ENCODE measurements around the gene SLC2A1. TPM values are rescaled to one million over a fixed set of nuclear protein-coding genes. Genes with fewer than 3 reads are reported as not detected.

SLC2A1 gene
- total and polyA plus RNA-seq, 9 of the 15 experiments (the other 6 are each of a cell fraction or from before 2014, with no cell fraction given) = 12.6 to 153 (median 48.0) TPM

DNA sequence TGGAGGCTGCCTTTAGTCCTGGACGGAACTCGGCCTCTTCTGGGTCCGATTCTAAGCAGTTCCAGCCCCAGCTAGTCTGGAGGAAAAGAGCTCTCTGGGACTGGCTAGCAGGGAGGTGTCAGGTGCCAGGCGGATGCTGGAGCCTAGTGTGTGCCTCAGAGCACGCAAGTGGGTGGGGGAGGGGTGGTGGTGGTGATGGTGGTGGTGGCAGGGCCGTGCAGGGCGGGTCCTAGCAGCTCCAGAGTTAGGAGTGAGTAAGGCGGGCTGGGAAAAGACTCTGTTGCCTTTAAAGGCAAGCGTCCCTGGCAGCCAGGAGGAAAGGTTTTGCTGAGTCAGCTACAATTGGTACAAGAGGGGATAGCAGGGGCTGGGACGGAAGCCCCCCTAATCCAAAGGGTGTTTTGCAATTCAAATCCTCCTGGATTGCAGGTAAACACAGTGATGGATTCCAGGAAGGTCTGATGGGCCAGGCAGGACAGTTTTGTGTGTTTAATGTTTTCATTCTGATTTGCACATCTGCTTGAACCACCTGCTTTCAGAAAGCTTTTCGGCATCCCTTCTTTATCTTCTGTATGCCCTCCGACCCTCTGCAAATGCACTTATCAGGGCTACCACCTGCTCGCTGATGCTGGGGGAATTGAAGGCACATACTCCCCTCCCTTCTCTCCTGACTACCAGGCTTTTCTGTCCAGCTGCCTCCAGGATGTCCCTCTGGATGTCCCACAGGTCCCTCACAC, 4.1 kb upstream of the SLC2A1 start (continued):
- TF ChIP-seq, protein P1, sequence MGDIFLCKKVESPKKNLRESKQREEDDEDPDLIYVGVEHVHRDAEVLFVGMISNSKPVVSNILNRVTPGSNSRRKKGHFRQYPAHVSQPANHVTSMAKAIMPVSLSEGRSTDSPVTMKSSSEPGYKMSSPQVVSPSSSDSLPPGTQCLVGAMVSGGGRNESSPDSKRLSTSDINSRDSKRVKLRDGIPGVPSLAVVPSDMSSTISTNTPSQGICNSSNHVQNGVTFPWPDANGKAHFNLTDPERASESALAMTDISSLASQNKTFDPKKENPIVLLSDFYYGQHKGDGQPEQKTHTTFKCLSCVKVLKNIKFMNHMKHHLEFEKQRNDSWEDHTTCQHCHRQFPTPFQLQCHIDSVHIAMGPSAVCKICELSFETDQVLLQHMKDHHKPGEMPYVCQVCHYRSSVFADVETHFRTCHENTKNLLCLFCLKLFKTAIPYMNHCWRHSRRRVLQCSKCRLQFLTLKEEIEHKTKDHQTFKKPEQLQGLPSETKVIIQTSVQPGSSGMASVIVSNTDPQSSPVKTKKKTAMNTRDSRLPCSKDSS (IDR thresholded peaks at IDR 0.05; ENCODE audit: low read depth, partially characterized antibody) = no peak
- TF ChIP-seq, protein P2, sequence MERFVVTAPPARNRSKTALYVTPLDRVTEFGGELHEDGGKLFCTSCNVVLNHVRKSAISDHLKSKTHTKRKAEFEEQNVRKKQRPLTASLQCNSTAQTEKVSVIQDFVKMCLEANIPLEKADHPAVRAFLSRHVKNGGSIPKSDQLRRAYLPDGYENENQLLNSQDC (CRISPR knock-in tag; IDR thresholded peaks at IDR 0.05) = 0 out of 2 replicates have a peak, but pooled peaks have one; percentile 37
- TF ChIP-seq KAT8 (IDR thresholded peaks at IDR 0.05; ENCODE audit: low read depth) (no peak), NFATC3 (IDR thresholded peaks at IDR 0.05) (0 out of 2 replicates have a peak, but pooled peaks have one; percentile 14), HDAC3 (IDR thresholded peaks at IDR 0.05; ENCODE audit: borderline replicate concordance, partially characterized antibody) (peak; percentile 89), NCOA1 (IDR thresholded peaks at IDR 0.05; ENCODE audit: low read depth) (peak; percentile 87; the same call in 1 of the 2 replicates), HDAC1 (IDR thresholded peaks at IDR 0.05) (peak; percentile 86 to 95), ZNF778 (CRISPR knock-in tag; IDR thresholded peaks at IDR 0.05) (no peak), MEIS2 (IDR thresholded peaks at IDR 0.05; ENCODE audit: partially characterized antibody) (peak; percentile 15), TEAD1 (CRISPR knock-in tag; IDR thresholded peaks at IDR 0.05) (no peak; a peak in 1 of 4 replicates), E2F3 (CRISPR knock-in tag; IDR thresholded peaks at IDR 0.05) (no peak), MAFF (IDR thresholded peaks at IDR 0.05; ENCODE audit: low read length) (peak; percentile 99), ZNF274 (IDR thresholded peaks at IDR 0.05; ENCODE audit: borderline replicate concordance, low read depth, low read length) (0 out of 2 replicates have a peak, but pooled peaks have one; percentile 55), JUN (IDR thresholded peaks at IDR 0.05; ENCODE audit: borderline replicate concordance, low read depth, low read length) (no peak), JUN (CRISPR knock-in tag; IDR thresholded peaks at IDR 0.05; ENCODE audit: borderline replicate concordance) (no peak)
- TF ChIP-seq, protein P3, sequence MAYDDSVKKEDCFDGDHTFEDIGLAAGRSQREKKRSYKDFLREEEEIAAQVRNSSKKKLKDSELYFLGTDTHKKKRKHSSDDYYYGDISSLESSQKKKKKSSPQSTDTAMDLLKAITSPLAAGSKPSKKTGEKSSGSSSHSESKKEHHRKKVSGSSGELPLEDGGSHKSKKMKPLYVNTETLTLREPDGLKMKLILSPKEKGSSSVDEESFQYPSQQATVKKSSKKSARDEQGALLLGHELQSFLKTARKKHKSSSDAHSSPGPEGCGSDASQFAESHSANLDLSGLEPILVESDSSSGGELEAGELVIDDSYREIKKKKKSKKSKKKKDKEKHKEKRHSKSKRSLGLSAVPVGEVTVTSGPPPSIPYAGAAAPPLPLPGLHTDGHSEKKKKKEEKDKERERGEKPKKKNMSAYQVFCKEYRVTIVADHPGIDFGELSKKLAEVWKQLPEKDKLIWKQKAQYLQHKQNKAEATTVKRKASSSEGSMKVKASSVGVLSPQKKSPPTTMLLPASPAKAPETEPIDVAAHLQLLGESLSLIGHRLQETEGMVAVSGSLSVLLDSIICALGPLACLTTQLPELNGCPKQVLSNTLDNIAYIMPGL (CRISPR knock-in tag; IDR thresholded peaks at IDR 0.05) = no peak
- TF ChIP-seq, protein P4, sequence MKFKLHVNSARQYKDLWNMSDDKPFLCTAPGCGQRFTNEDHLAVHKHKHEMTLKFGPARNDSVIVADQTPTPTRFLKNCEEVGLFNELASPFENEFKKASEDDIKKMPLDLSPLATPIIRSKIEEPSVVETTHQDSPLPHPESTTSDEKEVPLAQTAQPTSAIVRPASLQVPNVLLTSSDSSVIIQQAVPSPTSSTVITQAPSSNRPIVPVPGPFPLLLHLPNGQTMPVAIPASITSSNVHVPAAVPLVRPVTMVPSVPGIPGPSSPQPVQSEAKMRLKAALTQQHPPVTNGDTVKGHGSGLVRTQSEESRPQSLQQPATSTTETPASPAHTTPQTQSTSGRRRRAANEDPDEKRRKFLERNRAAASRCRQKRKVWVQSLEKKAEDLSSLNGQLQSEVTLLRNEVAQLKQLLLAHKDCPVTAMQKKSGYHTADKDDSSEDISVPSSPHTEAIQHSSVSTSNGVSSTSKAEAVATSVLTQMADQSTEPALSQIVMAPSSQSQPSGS (CRISPR knock-in tag; IDR thresholded peaks at IDR 0.05) = no peak
- TF ChIP-seq, protein P5, sequence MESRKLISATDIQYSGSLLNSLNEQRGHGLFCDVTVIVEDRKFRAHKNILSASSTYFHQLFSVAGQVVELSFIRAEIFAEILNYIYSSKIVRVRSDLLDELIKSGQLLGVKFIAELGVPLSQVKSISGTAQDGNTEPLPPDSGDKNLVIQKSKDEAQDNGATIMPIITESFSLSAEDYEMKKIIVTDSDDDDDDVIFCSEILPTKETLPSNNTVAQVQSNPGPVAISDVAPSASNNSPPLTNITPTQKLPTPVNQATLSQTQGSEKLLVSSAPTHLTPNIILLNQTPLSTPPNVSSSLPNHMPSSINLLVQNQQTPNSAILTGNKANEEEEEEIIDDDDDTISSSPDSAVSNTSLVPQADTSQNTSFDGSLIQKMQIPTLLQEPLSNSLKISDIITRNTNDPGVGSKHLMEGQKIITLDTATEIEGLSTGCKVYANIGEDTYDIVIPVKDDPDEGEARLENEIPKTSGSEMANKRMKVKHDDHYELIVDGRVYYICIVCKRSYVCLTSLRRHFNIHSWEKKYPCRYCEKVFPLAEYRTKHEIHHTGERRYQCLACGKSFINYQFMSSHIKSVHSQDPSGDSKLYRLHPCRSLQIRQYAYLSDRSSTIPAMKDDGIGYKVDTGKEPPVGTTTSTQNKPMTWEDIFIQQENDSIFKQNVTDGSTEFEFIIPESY (CRISPR knock-in tag; IDR thresholded peaks at IDR 0.05) = peak; percentile 47; the same call in 1 of the 2 replicates
- TF ChIP-seq, protein P6, sequence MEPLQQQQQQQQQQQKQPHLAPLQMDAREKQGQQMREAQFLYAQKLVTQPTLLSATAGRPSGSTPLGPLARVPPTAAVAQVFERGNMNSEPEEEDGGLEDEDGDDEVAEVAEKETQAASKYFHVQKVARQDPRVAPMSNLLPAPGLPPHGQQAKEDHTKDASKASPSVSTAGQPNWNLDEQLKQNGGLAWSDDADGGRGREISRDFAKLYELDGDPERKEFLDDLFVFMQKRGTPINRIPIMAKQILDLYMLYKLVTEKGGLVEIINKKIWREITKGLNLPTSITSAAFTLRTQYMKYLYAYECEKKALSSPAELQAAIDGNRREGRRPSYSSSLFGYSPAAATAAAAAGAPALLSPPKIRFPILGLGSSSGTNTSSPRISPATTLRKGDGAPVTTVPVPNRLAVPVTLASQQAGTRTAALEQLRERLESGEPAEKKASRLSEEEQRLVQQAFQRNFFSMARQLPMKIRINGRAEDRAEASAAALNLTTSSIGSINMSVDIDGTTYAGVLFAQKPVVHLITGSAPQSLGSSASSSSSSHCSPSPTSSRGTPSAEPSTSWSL (CRISPR knock-in tag; IDR thresholded peaks at IDR 0.05; ENCODE audit: borderline replicate concordance) = no peak
